Effector memory CD4-positive, alpha-beta T cell (primary cell): Measurements from ENCODE around the gene LHX2.

Experiments used
- DNase-seq, 3 donors: peaks; one replicate each; pipeline ENCODE4 v3.0.0-alpha.2; 2020
- H3K27ac ChIP-seq: 2 replicates; pipeline ENCODE4 v1.7.0; 2013; ENCODE audit warnings: mild to moderate bottlenecking, low read length, moderate library complexity; ENCODE audit not compliant: insufficient read depth, poor library complexity, severe bottlenecking
- H3K27me3 ChIP-seq: replicated peaks from 2 replicates; pipeline ENCODE4 v1.7.0; 2013; ENCODE audit warnings: mild to moderate bottlenecking, low read length; ENCODE audit not compliant: insufficient read depth, control insufficient read depth, poor library complexity, severe bottlenecking
- H3K36me3 ChIP-seq: 2 replicates; pipeline ENCODE4 v1.7.0; 2013; ENCODE audit warnings: mild to moderate bottlenecking, low read length, moderate library complexity; ENCODE audit not compliant: control insufficient read depth, insufficient read depth
- H3K4me1 ChIP-seq: 2 replicates; pipeline ENCODE4 v1.7.0; 2013; ENCODE audit warnings: low read length, mild to moderate bottlenecking; ENCODE audit not compliant: control insufficient read depth, insufficient read depth, poor library complexity, severe bottlenecking
- H3K4me3 ChIP-seq: 2 replicates; pipeline ENCODE4 v1.7.0; 2013; ENCODE audit warnings: low read length, low read depth, mild to moderate bottlenecking; ENCODE audit not compliant: insufficient read depth, poor library complexity, severe bottlenecking
- H3K9me3 ChIP-seq: 2 replicates; pipeline ENCODE4 v1.7.0; 2013; ENCODE audit warnings: mild to moderate bottlenecking, low read length, moderate library complexity; ENCODE audit not compliant: control insufficient read depth

The LHX2 gene

GRCh38 chr9:124006448-124007361, 4.9 kb upstream of the LHX2 start:
- no peak for DNase-seq
- no peak overlapping the region for H3K4me3 ChIP-seq
- peaks cover 13% of the 10 kb centered on the region for H3K4me1 ChIP-seq
- peaks cover 67% of the 10 kb centered on the region for H3K27me3 ChIP-seq
- H3K9me3 ChIP-seq, result no peaks in the 10 kb centered on the region
- H3K36me3 ChIP-seq, result no peaks in the 10 kb centered on the region
- H3K27ac ChIP-seq, result no peak overlapping the region

GRCh38 chr9:124007565-124008302, 3.8 kb upstream of the LHX2 start:
- DNase-seq, result no peak
- Histone ChIP-seq H3K4me1 (peaks cover 17% of the 10 kb centered on the region), H3K4me3 (no peak overlapping the region), H3K27ac (no peak overlapping the region), H3K9me3 (no peaks in the 10 kb centered on the region), H3K36me3 (no peaks in the 10 kb centered on the region), H3K27me3 (peaks cover 72% of the 10 kb centered on the region)

GRCh38 chr9:124008303-124008693, 3.3 kb upstream of the LHX2 start:
- Histone ChIP-seq H3K9me3 (no peaks in the 10 kb centered on the region), H3K4me1 (peaks cover 17% of the 10 kb centered on the region), H3K4me3 (no peak overlapping the region), H3K27ac (no peak overlapping the region), H3K36me3 (no peaks in the 10 kb centered on the region), H3K27me3 (peaks cover 77% of the 10 kb centered on the region)
- no peak for DNase-seq

DNA sequence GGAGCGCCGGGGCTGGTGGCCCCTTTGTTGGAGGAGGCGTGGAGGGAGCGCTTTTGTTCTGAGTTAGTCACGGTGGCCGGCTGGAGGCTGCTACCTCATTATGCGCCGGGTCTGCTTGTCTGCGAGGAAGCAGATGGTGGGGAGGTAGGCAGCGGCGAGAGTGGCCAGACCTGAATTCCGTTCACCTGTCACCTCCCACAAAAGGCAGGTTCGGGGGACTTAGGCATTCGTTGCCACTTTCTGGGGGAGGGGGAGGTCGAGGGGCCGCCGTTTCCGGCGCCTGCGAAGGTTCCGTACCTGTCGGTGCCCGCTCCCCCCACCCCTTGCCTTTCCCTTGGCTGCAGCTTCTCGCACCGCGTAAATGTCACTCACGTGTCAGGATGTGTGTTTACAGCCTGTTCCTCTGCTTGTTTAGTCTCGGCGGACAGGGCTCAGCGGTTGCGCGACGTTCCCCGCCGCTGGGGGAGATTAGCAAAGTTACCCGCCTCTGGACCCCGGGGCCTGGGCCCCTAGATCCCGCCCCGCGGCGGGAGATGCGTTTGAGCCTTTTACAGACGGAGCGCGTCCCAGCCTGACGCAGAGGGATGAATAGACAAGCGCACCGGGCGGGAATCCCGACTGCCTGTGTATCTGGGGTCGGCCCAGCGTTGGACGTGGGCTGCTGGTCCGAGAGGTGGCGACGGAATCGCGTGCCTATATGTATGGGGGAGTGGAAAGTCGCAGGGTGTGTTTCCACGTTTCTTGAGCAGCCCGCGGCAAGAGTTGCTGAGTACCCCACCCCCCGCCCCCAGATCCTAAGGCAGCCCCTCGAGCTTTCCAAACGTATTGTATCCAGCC, 2.7 kb upstream of the LHX2 start:
- Histone ChIP-seq H3K36me3 (no peaks in the 10 kb centered on the region), H3K27me3 (peaks cover 78% of the 10 kb centered on the region), H3K4me1 (peaks cover 17% of the 10 kb centered on the region), H3K27ac (no peak overlapping the region), H3K9me3 (no peaks in the 10 kb centered on the region), H3K4me3 (no peak overlapping the region)
- DNase-seq, result no peak

GRCh38 chr9:124009531-124010217, 1.9 kb upstream of the LHX2 start:
- no peaks in the 10 kb centered on the region for H3K36me3 ChIP-seq
- H3K4me3 ChIP-seq, result no peak overlapping the region
- peaks cover 17% of the 10 kb centered on the region for H3K4me1 ChIP-seq
- H3K27me3 ChIP-seq, result peaks cover 82% of the 10 kb centered on the region
- DNase-seq, result no peak
- H3K9me3 ChIP-seq, result no peaks in the 10 kb centered on the region
- no peak overlapping the region for H3K27ac ChIP-seq

DNA sequence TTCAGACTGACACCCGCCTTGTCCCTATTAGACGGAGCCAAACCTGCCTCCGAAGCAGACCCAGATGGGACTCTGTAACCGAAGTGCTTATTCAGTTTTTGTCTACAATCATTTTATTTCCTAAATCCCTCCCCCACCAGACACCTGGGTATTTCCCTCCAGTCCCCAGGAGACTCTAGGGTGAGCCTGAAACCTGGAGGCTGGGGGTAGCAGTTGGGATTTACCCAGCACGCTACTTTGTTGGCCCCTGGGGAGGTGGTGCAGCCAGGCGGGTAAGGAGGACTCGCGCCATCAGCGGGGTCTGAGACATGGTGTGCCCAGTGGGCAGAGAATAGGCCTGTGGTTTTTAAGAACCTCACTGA, 1.3 kb upstream of the LHX2 start:
- H3K27me3 ChIP-seq, result peaks cover 83% of the 10 kb centered on the region
- no peak overlapping the region for H3K27ac ChIP-seq
- DNase-seq, result no peak
- H3K4me1 ChIP-seq, result peaks cover 17% of the 10 kb centered on the region
- no peaks in the 10 kb centered on the region for H3K36me3 ChIP-seq
- no peak overlapping the region for H3K4me3 ChIP-seq
- no peaks in the 10 kb centered on the region for H3K9me3 ChIP-seq

- Histone ChIP-seq H3K27me3 (peaks cover 84% of the 10 kb centered on the region), H3K27ac (no peak overlapping the region), H3K9me3 (no peaks in the 10 kb centered on the region), H3K36me3 (no peaks in the 10 kb centered on the region), H3K4me3 (no peak overlapping the region), H3K4me1 (peaks cover 20% of the 10 kb centered on the region)
- no peak for DNase-seq
These were observed 775 bp upstream of the LHX2 start for GRCh38 chr9:124010665-124011321.

DNA sequence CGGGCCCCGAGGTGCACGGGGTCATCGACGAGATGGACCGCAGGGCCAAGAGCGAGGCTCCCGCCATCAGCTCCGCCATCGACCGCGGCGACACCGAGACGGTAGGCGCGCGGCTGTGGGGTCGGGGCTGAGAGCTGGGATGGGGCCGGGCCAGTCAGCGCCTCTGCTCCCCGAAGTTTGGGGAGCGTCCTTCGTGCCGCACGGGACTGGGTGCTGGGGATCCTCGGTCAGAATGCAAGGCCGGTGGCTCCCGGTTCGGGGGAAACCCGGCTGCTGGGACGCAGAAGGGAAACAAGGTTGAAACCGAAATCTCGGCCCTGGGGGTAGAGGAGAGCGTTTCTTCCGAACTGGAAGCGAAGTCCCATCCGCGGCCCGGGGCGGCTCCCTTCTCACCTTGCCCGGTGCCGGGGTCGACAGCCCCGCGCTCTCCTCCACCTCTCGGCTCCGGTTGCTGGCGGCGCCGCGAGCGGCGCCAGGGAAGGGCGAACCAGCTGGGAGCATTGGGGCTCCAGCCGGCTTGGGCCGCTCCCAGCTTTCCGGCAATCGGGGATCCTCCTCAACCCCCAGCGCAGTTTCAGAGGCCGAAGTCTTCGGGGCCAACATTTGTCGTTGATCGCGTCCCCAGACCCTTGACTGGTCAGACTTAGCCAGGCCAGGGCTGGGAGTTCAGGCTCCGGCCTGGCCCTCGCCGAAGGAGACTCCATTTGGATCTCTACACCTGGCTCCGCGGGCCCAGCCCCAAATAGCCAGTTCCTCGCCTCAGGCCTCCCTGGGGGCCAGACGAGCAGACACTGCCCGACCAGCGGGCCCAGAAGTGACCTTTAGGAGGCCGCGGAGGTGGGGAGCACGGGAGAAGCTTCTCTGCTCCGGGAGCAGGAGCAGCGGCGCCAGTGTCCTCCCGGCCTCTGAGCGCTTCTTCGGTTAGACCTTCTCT, 1.1 kb downstream of the LHX2 start:
- Histone ChIP-seq H3K4me1 (peaks cover 36% of the 10 kb centered on the region), H3K4me3 (no peak overlapping the region), H3K27ac (no peak overlapping the region), H3K27me3 (peaks cover 85% of the 10 kb centered on the region), H3K9me3 (no peaks in the 10 kb centered on the region), H3K36me3 (no peaks in the 10 kb centered on the region)
- DNase-seq, result no peak
